Myometrial cell (primary cell): ENCODE results near the gene GOLGA6L7. TPM values are rescaled to one million over a fixed set of nuclear protein-coding genes. Genes with fewer than 3 reads are reported as not detected.

Experiments used
- total RNA-seq: library from RNA; depleted of rRNA; stranded (reverse); fragments of >200 nt; gene quantifications from 2 replicates; pipeline ENCODE4 v1.2.3, GENCODE V29; 2015

Gene GOLGA6L7, protein sequence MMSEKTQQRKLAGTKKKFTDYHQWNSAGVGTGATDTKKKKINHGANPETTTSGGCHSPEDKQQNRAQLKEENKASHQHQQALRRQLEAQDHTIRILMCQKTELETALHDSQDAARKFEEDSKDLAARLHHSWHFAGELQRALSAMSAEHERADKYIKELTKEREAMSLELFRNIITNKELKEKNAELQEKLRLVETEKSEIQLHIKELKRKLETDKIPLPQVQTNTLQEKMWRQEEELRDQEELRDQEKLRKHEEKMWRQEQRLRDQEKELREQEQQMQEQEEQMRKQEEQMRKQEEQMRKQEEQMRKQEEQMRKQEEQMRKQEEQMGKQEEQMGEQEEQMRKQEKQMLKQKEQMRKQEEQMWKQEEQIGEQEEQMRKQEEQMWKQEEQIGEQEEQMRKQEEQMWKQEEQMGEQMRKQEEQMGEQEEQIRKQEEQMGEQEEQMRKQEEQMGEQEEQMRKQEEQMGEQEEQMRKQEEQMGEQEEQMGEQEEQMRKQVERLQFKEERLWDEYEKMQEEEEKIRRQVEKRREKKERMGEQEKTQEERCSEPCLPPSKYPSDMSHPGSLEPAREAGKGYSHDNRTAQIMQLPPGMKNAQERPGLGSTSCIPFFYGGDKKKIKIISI
- total RNA-seq: not detected in 2 replicates

DNA sequence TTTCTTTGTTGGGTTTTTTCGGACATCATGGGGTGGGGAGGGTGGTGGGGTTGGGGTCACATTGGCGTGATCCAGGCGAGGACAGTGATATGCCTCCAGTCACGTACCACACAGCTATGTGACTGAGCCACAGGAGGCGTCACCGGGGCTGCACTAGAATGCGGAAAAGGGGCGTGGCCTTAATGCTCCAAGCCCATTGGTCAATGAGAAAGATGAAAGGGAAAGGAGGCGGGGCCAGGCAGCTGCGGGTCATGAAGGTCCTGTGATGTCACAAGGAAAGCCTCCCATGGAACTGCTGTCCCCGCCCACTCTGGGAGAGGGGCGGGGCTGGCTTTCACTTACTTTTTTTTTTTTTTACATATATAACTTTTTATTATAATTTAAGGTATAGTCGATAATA, at the start of gene GOLGA6L7:
TSS of gene GOLGA6L7 (minus strand) at position 124 of the 400 bp plus-strand sequence. CDS start at position 29, 95 bp downstream.

GRCh38 chr15:28885630-28886430, 37.4 kb upstream of the GOLGA6L7 start, which contains the start of gene APBA2:
Gene APBA2 (plus strand): TSS chr15:28885974. CDS start chr15:29053885, 167,911 bp downstream.

Other genes with a start within 250 kb of the GOLGA6L7 start
- 0.35 TPM in 1 of 2 replicates, not detected in the other for gene GOLGA8M, start 136.2 kb downstream of the GOLGA6L7 start, total RNA-seq
- 4.8 and 7.2 TPM in 2 replicates for gene APBA2, start 37.3 kb upstream of the GOLGA6L7 start, total RNA-seq